HEK293 (cell line): ENCODE results near the gene AXIN1.

Experiments
- EGR2 ChIP-seq: fragments of 450-650 bp; formaldehyde crosslinking; IDR thresholded peaks from 2 replicates; pipeline ENCODE4 v1.5.1; 2016; ENCODE audit warnings: low read depth, missing biosample characterization, missing genetic modification characterization
- GLIS1 ChIP-seq: fragments of 450-650 bp; formaldehyde crosslinking; IDR thresholded peaks from 2 replicates; pipeline ENCODE4 v1.5.1; 2016; ENCODE audit warnings: missing biosample characterization, missing genetic modification characterization
- KLF1 ChIP-seq: fragments of 450-650 bp; formaldehyde crosslinking; IDR thresholded peaks from 2 replicates; pipeline ENCODE4 v1.5.1; 2016; ENCODE audit warnings: missing biosample characterization, missing genetic modification characterization
- YY2 ChIP-seq: fragments of 450-650 bp; formaldehyde crosslinking; IDR thresholded peaks from 2 replicates; pipeline ENCODE4 v1.5.1; 2016; ENCODE audit warnings: missing biosample characterization, missing genetic modification characterization
- ZBTB8A ChIP-seq: fragments of 450-650 bp; formaldehyde crosslinking; IDR thresholded peaks from 2 replicates; pipeline ENCODE4 v1.5.1; 2016; ENCODE audit warnings: missing biosample characterization, missing genetic modification characterization
- ZIC2 ChIP-seq: fragments of 450-650 bp; formaldehyde crosslinking; IDR thresholded peaks from 2 replicates; pipeline ENCODE4 v1.5.1; 2016; ENCODE audit warnings: missing biosample characterization, missing genetic modification characterization
- ZNF2 ChIP-seq: fragments of 450-650 bp; formaldehyde crosslinking; IDR thresholded peaks from 2 replicates; pipeline ENCODE4 v1.5.1; 2016; ENCODE audit warnings: missing biosample characterization, missing genetic modification characterization
- ZNF248 ChIP-seq: fragments of 450-650 bp; formaldehyde crosslinking; IDR thresholded peaks from 2 replicates; pipeline ENCODE4 v1.5.1; 2017; ENCODE audit warnings: missing biosample characterization, missing genetic modification characterization
- ZNF366 ChIP-seq: fragments of 450-650 bp; formaldehyde crosslinking; conservative IDR thresholded peaks from 2 replicates; pipeline ENCODE4 v1.5.1; 2016; ENCODE audit warnings: missing biosample characterization, missing genetic modification characterization
- ZNF548 ChIP-seq: fragments of 450-650 bp; formaldehyde crosslinking; IDR thresholded peaks from 2 replicates; pipeline ENCODE4 v1.5.1; 2016; ENCODE audit warnings: missing biosample characterization, missing genetic modification characterization
- ZNF600 ChIP-seq: fragments of 450-650 bp; formaldehyde crosslinking; IDR thresholded peaks from 2 replicates; pipeline ENCODE4 v1.5.1; 2016; ENCODE audit warnings: missing biosample characterization, missing genetic modification characterization
- ZNF623 ChIP-seq: fragments of 450-650 bp; formaldehyde crosslinking; IDR thresholded peaks from 2 replicates; pipeline ENCODE4 v1.5.1; 2016; ENCODE audit warnings: missing biosample characterization, missing genetic modification characterization
- ZNF629 ChIP-seq: fragments of 450-650 bp; formaldehyde crosslinking; IDR thresholded peaks from 2 replicates; pipeline ENCODE4 v1.5.1; 2017; ENCODE audit warnings: missing biosample characterization, missing genetic modification characterization
- ZNF792 ChIP-seq: fragments of 450-650 bp; formaldehyde crosslinking; IDR thresholded peaks from 2 replicates; pipeline ENCODE4 v1.5.1; 2016; ENCODE audit warnings: missing biosample characterization, missing genetic modification characterization
- TF ChIP-seq, protein P1 (sequence below): fragments of 450-650 bp; formaldehyde crosslinking; IDR thresholded peaks from 2 replicates; pipeline ENCODE4 v1.5.1; 2017; ENCODE audit warnings: missing biosample characterization, missing genetic modification characterization
- TF ChIP-seq, protein P2 (sequence below): fragments of 450-650 bp; formaldehyde crosslinking; IDR thresholded peaks from 2 replicates; pipeline ENCODE4 v1.5.1; 2016; ENCODE audit warnings: missing biosample characterization, missing genetic modification characterization, low read depth
- TF ChIP-seq, protein P3 (sequence below): fragments of 450-650 bp; formaldehyde crosslinking; IDR thresholded peaks from 2 replicates; pipeline ENCODE4 v1.5.1; 2017; ENCODE audit warnings: missing biosample characterization, missing genetic modification characterization
- TF ChIP-seq, protein P4 (sequence below): fragments of 450-650 bp; formaldehyde crosslinking; IDR thresholded peaks from 2 replicates; pipeline ENCODE4 v1.5.1; 2016; ENCODE audit warnings: missing biosample characterization, missing genetic modification characterization, borderline replicate concordance
- TF ChIP-seq, protein P5 (sequence below): fragments of 450-650 bp; formaldehyde crosslinking; IDR thresholded peaks from 2 replicates; pipeline ENCODE4 v1.5.1; 2016; ENCODE audit warnings: missing biosample characterization, missing genetic modification characterization
- TF ChIP-seq, protein P6 (sequence below): fragments of 450-650 bp; formaldehyde crosslinking; IDR thresholded peaks from 2 replicates; pipeline ENCODE4; 2016; ENCODE audit warnings: missing biosample characterization, missing genetic modification characterization

AXIN1 gene

DNA sequence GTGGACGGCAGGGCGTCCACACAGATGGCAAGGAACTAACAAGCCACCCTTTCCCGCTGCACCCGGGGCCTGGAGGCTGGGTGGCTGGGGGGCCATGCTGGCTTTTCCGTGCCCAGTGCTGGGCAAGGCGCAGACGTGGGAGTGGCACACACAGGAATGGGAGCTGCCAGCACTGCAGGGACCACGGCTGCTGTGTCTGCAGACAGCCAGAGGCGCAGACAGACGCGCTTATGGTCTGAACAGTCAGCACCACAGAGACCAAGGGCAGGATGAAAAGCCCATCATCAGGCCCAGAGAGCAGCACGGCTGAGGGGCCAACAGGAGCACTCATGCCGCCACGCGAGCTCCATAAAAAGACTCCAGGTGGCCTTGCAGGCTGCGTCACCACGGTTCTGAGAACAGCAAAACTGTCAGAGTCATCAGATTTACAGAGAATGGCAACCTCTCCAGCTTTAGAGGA is 45.6 kb downstream of the AXIN1 start (continued):
- TF ChIP-seq, protein P1, sequence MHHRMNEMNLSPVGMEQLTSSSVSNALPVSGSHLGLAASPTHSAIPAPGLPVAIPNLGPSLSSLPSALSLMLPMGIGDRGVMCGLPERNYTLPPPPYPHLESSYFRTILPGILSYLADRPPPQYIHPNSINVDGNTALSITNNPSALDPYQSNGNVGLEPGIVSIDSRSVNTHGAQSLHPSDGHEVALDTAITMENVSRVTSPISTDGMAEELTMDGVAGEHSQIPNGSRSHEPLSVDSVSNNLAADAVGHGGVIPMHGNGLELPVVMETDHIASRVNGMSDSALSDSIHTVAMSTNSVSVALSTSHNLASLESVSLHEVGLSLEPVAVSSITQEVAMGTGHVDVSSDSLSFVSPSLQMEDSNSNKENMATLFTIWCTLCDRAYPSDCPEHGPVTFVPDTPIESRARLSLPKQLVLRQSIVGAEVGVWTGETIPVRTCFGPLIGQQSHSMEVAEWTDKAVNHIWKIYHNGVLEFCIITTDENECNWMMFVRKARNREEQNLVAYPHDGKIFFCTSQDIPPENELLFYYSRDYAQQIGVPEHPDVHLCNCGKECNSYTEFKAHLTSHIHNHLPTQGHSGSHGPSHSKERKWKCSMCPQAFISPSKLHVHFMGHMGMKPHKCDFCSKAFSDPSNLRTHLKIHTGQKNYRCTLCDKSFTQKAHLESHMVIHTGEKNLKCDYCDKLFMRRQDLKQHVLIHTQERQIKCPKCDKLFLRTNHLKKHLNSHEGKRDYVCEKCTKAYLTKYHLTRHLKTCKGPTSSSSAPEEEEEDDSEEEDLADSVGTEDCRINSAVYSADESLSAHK (tag by site-specific recombination): no peak
- TF ChIP-seq ZNF548 (tag by site-specific recombination) (no peak), KLF1 (tag by site-specific recombination) (no peak), ZNF600 (tag by site-specific recombination) (peak; percentile 41), ZNF792 (tag by site-specific recombination) (no peak), YY2 (tag by site-specific recombination) (no peak), ZNF366 (no peak), ZNF629 (tag by site-specific recombination) (peak; percentile 69), ZIC2 (peak; percentile 95), ZNF2 (tag by site-specific recombination) (0 out of 2 replicates have a peak, but pooled peaks have one; percentile 23), GLIS1 (tag by site-specific recombination) (peak; percentile 86), EGR2 (tag by site-specific recombination) (no peak), ZNF248 (tag by site-specific recombination) (no peak), ZBTB8A (tag by site-specific recombination) (peak; percentile 36), ZNF623 (tag by site-specific recombination) (no peak)
- TF ChIP-seq, protein P2, sequence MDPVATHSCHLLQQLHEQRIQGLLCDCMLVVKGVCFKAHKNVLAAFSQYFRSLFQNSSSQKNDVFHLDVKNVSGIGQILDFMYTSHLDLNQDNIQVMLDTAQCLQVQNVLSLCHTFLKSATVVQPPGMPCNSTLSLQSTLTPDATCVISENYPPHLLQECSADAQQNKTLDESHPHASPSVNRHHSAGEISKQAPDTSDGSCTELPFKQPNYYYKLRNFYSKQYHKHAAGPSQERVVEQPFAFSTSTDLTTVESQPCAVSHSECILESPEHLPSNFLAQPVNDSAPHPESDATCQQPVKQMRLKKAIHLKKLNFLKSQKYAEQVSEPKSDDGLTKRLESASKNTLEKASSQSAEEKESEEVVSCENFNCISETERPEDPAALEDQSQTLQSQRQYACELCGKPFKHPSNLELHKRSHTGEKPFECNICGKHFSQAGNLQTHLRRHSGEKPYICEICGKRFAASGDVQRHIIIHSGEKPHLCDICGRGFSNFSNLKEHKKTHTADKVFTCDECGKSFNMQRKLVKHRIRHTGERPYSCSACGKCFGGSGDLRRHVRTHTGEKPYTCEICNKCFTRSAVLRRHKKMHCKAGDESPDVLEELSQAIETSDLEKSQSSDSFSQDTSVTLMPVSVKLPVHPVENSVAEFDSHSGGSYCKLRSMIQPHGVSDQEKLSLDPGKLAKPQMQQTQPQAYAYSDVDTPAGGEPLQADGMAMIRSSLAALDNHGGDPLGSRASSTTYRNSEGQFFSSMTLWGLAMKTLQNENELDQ: no peak
- TF ChIP-seq, protein P3, sequence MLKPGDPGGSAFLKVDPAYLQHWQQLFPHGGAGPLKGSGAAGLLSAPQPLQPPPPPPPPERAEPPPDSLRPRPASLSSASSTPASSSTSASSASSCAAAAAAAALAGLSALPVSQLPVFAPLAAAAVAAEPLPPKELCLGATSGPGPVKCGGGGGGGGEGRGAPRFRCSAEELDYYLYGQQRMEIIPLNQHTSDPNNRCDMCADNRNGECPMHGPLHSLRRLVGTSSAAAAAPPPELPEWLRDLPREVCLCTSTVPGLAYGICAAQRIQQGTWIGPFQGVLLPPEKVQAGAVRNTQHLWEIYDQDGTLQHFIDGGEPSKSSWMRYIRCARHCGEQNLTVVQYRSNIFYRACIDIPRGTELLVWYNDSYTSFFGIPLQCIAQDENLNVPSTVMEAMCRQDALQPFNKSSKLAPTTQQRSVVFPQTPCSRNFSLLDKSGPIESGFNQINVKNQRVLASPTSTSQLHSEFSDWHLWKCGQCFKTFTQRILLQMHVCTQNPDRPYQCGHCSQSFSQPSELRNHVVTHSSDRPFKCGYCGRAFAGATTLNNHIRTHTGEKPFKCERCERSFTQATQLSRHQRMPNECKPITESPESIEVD: no peak; the same call in 1 of the 2 replicates
- TF ChIP-seq, protein P4, sequence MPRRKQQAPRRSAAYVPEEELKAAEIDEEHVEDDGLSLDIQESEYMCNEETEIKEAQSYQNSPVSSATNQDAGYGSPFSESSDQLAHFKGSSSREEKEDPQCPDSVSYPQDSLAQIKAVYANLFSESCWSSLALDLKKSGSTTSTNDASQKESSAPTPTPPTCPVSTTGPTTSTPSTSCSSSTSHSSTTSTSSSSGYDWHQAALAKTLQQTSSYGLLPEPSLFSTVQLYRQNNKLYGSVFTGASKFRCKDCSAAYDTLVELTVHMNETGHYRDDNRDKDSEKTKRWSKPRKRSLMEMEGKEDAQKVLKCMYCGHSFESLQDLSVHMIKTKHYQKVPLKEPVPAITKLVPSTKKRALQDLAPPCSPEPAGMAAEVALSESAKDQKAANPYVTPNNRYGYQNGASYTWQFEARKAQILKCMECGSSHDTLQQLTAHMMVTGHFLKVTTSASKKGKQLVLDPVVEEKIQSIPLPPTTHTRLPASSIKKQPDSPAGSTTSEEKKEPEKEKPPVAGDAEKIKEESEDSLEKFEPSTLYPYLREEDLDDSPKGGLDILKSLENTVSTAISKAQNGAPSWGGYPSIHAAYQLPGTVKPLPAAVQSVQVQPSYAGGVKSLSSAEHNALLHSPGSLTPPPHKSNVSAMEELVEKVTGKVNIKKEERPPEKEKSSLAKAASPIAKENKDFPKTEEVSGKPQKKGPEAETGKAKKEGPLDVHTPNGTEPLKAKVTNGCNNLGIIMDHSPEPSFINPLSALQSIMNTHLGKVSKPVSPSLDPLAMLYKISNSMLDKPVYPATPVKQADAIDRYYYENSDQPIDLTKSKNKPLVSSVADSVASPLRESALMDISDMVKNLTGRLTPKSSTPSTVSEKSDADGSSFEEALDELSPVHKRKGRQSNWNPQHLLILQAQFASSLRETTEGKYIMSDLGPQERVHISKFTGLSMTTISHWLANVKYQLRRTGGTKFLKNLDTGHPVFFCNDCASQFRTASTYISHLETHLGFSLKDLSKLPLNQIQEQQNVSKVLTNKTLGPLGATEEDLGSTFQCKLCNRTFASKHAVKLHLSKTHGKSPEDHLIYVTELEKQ (tag by site-specific recombination): no peak
- TF ChIP-seq, protein P5, sequence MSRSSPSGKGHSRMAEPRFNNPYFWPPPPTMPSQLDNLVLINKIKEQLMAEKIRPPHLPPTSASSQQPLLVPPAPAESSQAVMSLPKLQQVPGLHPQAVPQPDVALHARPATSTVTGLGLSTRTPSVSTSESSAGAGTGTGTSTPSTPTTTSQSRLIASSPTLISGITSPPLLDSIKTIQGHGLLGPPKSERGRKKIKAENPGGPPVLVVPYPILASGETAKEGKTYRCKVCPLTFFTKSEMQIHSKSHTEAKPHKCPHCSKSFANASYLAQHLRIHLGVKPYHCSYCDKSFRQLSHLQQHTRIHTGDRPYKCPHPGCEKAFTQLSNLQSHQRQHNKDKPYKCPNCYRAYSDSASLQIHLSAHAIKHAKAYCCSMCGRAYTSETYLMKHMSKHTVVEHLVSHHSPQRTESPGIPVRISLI (tag by site-specific recombination): no peak
- TF ChIP-seq, protein P6, sequence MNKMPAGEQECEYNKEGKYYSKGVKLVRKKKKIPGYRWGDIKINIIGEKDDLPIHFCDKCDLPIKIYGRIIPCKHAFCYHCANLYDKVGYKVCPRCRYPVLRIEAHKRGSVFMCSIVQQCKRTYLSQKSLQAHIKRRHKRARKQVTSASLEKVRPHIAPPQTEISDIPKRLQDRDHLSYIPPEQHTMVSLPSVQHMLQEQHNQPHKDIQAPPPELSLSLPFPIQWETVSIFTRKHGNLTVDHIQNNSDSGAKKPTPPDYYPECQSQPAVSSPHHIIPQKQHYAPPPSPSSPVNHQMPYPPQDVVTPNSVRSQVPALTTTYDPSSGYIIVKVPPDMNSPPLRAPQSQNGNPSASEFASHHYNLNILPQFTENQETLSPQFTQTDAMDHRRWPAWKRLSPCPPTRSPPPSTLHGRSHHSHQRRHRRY (tag by site-specific recombination): no peak
